Tibial nerve (tissue), 4 donors: Measurements from ENCODE around the gene SPACA4.

ENCODE experiments used
- CTCF ChIP-seq, 5 experiments: fragments of 200-600 bp in 3 of 5; fragments of 450-650 bp in 2 of 5; sonication (generic) in 3 of 5; IDR thresholded peaks; one replicate each; pipeline ENCODE4 v1.5.1; 2016 to 2019; ENCODE audit warnings: antibody characterized with exemption in 5 of 5, mild to moderate bottlenecking in 3 of 5, moderate library complexity in 2 of 5
- EP300 ChIP-seq, 2 donors: sonication (generic); formaldehyde crosslinking; IDR thresholded peaks; one replicate each; pipeline ENCODE4 v1.6.1; 2017; ENCODE audit warnings: antibody characterized with exemption in 2 of 2, mild to moderate bottlenecking in 1 of 2
- POLR2A ChIP-seq, 2 donors: fragments of 450-650 bp; IDR thresholded peaks; one replicate each; pipeline ENCODE4 v1.6.1; 2017; ENCODE audit warnings: antibody characterized with exemption in 2 of 2, mild to moderate bottlenecking in 2 of 2, moderate library complexity in 2 of 2

- peak; percentile 83 to 93 (median 88) for TF ChIP-seq CTCF (IDR thresholded peaks at IDR 0.05)
- peak in 1 of 2 donors; percentile 16 for TF ChIP-seq EP300 (IDR thresholded peaks at IDR 0.05)
- no peak for TF ChIP-seq POLR2A (IDR thresholded peaks at IDR 0.05)
These were observed 17.7 kb upstream of the SPACA4 start for GRCh38 chr19:48588670-48589401.
